Measurements from ENCODE around the gene HNRNPC.
"Not testable (repeated sequence)": the region's sequence is repeated elsewhere in the genome, so short reads cannot be mapped to it uniquely, and the experiment has no call there.

Gene HNRNPC

DNA sequence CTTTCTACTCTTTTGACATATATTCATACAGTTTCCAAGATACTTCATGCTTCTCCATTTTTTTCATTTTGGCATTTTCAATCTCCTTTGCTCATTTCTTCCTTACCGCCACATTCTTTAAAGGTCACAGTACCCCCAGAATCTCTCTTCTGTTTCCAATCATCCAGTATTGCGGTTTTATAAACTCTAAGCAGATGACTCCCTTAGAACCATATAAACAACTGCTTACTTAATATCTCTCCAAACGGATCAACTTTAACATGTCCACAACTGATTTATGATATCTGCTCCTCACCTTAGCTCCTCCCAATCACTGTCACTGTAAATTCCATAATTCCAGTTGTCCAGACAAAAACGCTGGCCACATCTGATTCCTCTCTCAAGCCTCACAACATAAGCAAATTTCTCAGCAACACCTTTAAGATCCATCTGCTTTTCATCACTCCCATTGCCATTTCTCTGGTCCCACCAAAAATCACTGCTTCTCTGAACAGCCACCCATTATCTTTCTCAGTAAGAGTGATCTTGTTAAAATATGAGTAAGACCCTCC is 49.6 kb downstream of the HNRNPC start:
- Mint-ChIP-seq H3K27ac (peak overlapping the region; percentile 87), H3K4me3 (peak overlapping the region; percentile 2), H3K36me3 (ENCODE audit: low read depth) (peaks cover 99% of the 10 kb centered on the region), H3K9me3 (no peaks in the 10 kb centered on the region), H3K27me3 (no peaks in the 10 kb centered on the region), H3K4me1 (ENCODE audit: low read depth) (peaks cover 93% of the 10 kb centered on the region)
- DNase-seq = no peak

DNA sequence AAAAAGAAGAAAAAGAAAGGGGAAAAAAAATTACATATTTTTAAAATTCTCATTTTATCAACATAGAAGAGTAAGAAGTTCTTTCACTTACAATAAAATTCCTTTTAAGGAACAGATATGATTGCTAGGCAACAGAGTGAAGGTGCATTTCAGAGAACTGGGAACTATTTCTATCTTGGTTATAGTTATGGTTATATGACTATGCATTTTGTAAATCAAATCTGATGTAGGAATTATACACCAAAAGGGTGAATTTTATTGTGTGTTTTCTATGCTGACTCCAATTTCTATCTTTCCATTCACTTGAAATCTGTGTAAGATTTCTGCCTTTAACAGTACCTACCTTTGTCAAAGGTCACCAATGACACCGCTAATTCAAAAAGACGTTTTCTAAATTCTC is 50.1 kb downstream of the HNRNPC start:
- peaks cover 99% of the 10 kb centered on the region for H3K36me3 Mint-ChIP-seq (ENCODE audit: low read depth)
- H3K27ac Mint-ChIP-seq = peak overlapping the region; percentile 87
- DNase-seq = no peak
- no peak overlapping the region for H3K4me3 Mint-ChIP-seq
- peaks cover 93% of the 10 kb centered on the region for H3K4me1 Mint-ChIP-seq (ENCODE audit: low read depth)
- no peaks in the 10 kb centered on the region for H3K9me3 Mint-ChIP-seq
- H3K27me3 Mint-ChIP-seq = no peaks in the 10 kb centered on the region

DNA sequence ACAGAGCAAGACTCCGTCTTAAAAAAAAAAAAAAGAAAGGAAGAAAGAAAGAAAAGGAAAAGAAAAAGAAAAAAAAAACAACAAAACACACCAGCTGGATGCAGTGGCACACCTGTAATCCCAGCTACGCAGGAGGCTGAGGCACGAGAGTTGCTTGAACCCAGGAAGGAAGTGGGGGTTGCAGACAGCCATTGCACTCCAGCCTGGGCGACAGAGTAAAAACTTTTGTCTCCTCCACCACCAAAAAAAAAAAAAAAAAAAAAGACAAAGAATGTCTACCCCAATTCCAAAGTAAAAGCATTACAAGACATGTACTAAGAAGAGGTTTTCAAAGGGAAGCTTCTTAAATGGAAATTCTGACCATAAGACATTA is 53.4 kb downstream of the HNRNPC start:
- peak overlapping the region; percentile 57 for H3K4me3 Mint-ChIP-seq
- peak overlapping the region; percentile 94 for H3K27ac Mint-ChIP-seq
- peaks cover 83% of the 10 kb centered on the region for H3K4me1 Mint-ChIP-seq (ENCODE audit: low read depth)
- no peaks in the 10 kb centered on the region for H3K9me3 Mint-ChIP-seq
- no peaks in the 10 kb centered on the region for H3K27me3 Mint-ChIP-seq
- peaks cover 99% of the 10 kb centered on the region for H3K36me3 Mint-ChIP-seq (ENCODE audit: low read depth)
- no peak for DNase-seq

DNA sequence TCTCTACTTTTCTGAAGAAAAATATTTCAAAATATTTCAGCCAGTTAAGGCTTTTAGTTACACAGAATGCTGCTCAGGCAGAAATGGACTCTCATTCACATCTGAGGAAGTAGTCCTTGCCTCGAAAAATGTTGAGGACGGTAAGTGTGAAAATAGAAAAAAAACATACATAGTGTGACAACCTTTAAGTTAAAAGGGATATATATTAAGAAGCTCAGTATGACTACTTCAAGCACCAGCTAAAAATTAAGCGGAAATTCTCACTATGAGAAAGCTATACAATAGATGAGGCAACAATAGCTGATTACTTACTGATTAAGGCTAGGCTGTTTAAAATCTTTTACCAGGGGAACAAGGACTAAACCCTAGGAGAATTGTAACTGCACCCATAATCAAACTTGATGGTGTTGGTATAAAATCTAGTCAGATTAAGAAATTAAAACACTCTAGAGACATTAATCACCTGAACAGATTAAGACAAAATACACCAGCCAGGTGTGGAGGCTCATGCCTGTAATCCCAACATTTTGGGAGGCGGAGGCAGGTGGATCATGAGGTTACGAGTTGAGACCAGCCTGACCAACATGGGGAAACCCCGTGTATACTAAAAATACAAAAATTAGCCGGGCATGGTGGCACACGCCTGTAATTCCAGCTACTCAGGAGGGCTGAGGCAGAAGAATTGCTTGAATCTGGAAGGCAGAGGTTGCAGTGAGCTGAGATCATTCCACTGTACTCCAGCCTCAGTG is 53.9 kb downstream of the HNRNPC start:
- H3K27ac Mint-ChIP-seq = peak overlapping the region; percentile 94

DNA sequence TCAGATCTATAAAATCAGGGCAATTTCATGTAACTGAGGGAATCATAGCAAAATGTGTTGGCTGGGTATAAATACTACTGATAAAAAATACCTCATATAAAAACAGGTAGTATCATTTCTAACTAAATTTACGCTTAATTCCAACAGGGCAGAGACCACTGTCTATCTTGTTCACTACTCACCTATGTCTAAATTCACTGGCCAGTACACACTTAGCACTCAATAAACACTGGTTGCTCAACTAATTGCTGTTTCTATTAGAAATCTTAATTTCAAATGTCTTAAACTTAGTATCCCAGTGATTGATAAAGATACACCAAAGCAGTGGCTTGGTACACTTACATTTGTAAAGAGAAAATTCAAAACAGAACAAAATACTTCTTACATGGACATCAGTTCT is 55.6 kb downstream of the HNRNPC start:
- Mint-ChIP-seq H3K4me3 (no peak overlapping the region), H3K36me3 (ENCODE audit: low read depth) (peaks cover 98% of the 10 kb centered on the region), H3K27ac (peak overlapping the region; percentile 94), H3K9me3 (no peaks in the 10 kb centered on the region), H3K4me1 (ENCODE audit: low read depth) (peaks cover 72% of the 10 kb centered on the region), H3K27me3 (no peaks in the 10 kb centered on the region)
- no peak for DNase-seq

More for the DNA sequence above, 53.9 kb downstream of the HNRNPC start:
- Mint-ChIP-seq H3K36me3 (ENCODE audit: low read depth) (peaks cover 97% of the 10 kb centered on the region), H3K9me3 (no peaks in the 10 kb centered on the region), H3K4me3 (peak overlapping the region; percentile 51), H3K4me1 (ENCODE audit: low read depth) (peaks cover 80% of the 10 kb centered on the region), H3K27me3 (no peaks in the 10 kb centered on the region)
- DNase-seq = no peak

DNA sequence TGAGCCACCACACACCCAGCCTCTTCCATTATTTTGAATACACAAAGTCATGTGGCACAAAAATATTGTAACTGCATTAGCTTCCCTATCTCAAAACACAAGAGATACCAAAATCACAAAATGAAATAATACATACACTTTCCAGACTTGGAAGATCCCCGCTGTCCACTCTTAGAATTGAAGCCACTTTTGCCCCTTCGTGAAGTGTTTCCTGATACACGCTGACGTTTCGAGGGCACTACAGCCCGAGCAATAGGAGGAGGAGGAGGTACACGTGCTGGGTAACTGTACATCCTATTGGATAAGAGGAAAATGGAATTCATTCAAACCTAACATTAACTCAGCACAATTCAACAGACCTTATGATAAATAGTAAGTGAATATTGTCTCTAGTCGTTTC is 56.4 kb downstream of the HNRNPC start:
- not testable (repeated sequence) for DNase-seq, H3K27me3 Mint-ChIP-seq, H3K9me3 Mint-ChIP-seq, H3K4me3 Mint-ChIP-seq
- peak overlapping the region; percentile 80 for H3K27ac Mint-ChIP-seq
- H3K4me1 Mint-ChIP-seq (ENCODE audit: low read depth) = peaks cover 69% of the 10 kb centered on the region
- H3K36me3 Mint-ChIP-seq (ENCODE audit: low read depth) = peaks cover 98% of the 10 kb centered on the region

DNA sequence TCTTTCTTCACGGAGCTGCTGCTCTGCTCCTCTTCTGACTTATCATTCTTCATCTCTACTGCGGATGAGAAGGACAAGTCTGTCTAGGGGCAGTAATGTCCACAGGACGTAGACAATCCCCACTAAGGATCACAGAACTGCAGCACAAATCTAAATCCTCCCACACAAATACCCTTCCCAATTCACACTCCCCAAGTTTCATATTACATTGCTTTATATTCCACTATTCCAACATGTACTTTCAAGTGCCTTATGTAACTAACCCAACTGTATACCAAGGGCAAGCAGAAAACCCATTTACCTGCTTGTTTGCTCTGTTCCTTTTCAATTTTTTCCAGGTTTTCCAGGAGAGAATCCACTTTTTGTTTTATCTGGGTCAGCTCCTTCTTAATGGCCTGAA is 57.7 kb downstream of the HNRNPC start:
- Mint-ChIP-seq H3K27ac (peak overlapping the region; percentile 80), H3K4me1 (ENCODE audit: low read depth) (peaks cover 66% of the 10 kb centered on the region), H3K27me3 (no peaks in the 10 kb centered on the region), H3K36me3 (ENCODE audit: low read depth) (peaks cover 98% of the 10 kb centered on the region), H3K4me3 (no peak overlapping the region), H3K9me3 (no peaks in the 10 kb centered on the region)
- no peak for DNase-seq

DNA sequence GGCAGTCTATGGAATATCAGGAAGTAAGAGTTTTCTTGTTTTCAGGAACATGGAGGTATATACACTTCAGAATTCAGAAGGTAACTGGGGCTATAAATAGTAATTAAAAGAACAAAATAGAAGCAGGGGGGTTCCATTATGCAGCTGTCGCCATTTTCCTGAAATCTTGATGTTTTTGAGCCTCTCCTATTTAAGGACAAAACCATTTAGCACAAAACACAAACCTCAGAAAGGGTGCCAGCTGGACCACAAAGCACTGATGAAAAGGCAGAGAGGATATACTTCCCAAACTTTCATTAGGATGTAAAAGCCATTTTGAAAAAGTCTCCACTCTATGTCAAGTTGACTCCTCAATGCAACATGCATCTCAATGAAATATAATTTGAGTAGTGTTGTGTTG is 59.2 kb downstream of the HNRNPC start:
- peaks cover 60% of the 10 kb centered on the region for H3K4me1 Mint-ChIP-seq (ENCODE audit: low read depth)
- peaks cover 98% of the 10 kb centered on the region for H3K36me3 Mint-ChIP-seq (ENCODE audit: low read depth)
- H3K27me3 Mint-ChIP-seq = no peaks in the 10 kb centered on the region
- peak overlapping the region; percentile 63 for H3K27ac Mint-ChIP-seq
- DNase-seq = no peak
- no peaks in the 10 kb centered on the region for H3K9me3 Mint-ChIP-seq
- H3K4me3 Mint-ChIP-seq = no peak overlapping the region

DNA sequence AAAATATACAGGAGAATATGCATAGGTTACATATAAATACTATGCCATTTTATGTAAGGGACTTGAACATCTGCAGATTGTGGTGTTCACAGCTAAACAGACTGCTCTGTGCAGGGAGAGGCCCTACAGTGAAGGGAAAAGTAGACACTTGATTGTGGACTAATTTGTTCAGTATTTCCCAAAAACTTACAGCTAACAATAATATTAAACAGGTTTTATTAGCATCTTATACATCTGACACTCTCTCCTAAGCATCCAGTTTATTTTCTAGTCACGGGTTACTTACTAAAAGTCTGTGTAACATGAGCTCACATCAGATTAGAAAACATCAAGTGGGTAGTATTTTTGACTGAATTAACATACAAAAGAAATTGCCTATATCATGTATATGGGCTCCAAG is 60.1 kb downstream of the HNRNPC start:
- Mint-ChIP-seq H3K9me3 (no peaks in the 10 kb centered on the region), H3K27ac (peak overlapping the region; percentile 63), H3K4me1 (ENCODE audit: low read depth) (peaks cover 53% of the 10 kb centered on the region), H3K4me3 (no peak overlapping the region), H3K27me3 (no peaks in the 10 kb centered on the region), H3K36me3 (ENCODE audit: low read depth) (peaks cover 98% of the 10 kb centered on the region)
- DNase-seq = no peak

DNA sequence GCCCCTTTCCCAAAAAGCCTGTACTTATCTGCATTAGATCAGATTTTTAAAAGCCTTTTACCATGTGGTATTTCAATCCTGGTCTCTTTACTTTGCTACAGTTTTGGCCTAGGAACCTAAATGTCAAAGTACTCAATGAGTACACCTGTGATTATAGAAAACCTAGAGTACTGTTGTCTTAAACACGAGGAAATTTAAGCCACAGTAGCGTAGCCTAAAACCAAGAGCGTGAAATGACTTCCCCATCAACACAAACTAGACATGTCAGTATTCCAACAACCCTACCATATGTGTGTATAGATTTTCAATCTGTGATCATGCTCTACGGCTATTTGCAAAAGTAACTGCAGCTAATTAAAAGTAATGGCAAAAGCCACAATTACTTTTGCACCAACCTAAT is 60.7 kb downstream of the HNRNPC start:
- Mint-ChIP-seq H3K4me1 (ENCODE audit: low read depth) (peaks cover 52% of the 10 kb centered on the region), H3K27me3 (no peaks in the 10 kb centered on the region), H3K4me3 (no peak overlapping the region), H3K27ac (peak overlapping the region; percentile 10), H3K36me3 (ENCODE audit: low read depth) (peaks cover 98% of the 10 kb centered on the region), H3K9me3 (no peaks in the 10 kb centered on the region)
- DNase-seq = no peak

DNA sequence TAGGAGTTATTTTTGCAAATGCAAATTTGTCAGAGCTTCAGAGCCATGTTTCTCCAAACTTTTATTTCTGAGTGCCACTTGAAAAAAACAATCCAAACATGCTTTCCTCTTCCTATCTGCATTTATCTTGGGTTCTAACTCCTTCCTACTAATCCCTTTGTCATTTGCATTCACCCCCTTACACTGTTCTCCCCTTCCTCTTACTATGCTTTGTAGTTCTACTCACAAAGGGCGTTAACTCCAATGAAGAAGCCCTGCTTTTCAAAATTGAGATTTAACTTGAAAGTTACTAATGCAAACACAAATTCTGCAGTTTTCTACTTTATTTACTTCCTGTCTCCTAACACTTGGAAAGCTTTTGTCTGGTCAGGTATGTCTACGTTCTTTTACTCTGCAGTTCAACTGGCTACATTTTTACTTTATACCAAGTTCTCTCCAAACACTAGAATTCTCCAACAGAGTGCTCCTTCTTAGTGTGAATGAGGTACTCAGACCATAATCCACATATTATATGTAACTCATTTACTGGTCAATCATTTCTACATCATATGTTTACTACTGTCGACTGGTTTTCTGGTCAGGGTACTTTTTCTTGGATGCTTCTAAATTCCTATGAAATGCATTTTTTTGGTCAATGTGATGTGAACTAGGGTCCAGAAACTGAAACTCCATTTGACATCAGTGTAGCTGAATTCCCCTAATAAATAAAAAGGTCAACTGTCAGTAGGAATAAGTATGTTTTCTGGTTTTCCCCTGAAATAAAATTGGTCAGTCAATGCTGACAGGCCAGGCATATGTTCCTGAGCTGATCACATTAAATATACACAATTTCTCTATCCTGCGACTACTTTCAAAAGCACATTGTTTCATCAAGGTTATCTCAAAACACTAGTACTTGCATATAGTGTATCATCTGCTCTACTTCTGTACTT is 62.2 kb downstream of the HNRNPC start:
- Mint-ChIP-seq H3K4me1 (ENCODE audit: low read depth) (peaks cover 43% of the 10 kb centered on the region), H3K27ac (peak overlapping the region; percentile 78), H3K9me3 (no peaks in the 10 kb centered on the region), H3K4me3 (no peak overlapping the region), H3K27me3 (no peaks in the 10 kb centered on the region), H3K36me3 (ENCODE audit: low read depth) (peaks cover 92% of the 10 kb centered on the region)
- DNase-seq = no peak

DNA sequence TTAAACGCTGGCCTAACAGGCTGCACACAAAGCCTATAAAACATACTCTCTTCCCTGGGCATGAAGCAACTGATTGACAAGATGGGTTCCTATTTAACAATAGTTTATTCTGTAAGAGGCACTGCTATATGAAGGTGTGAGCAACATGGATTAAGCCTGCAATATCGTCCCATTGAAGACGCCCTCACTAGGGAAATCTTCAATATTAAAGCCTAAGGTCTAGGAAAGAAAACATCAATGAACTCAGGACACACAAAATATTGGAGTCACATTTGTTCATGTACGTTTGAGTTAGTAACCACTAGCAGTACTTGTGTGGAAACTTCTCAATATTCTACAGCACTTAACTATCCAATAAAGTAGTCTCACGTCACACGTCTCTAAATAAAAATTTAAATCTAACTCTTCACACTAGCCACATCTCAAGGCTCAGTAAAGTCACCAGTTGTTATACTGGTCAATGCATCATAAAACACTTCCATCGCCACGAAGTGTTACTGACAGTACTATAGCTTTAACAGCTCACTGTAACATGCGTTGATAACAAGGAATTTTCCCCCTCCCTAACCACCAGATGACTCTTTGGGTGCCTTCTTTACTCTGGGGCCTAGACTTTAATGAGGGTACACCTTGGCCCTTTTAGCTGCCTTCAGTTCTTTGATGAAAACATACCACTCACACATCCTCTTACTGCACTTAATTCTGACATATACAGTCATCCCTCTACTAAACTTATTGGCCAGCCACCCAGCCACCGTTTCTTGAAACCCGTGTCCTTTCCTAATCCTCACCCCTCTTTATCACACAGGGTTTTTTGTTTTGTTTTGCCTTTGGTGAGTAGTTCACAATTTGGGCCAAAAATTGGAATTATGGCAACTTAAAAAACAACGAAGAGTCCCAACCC is 63.3 kb downstream of the HNRNPC start:
- Mint-ChIP-seq H3K27ac (peak overlapping the region; percentile 78), H3K4me1 (ENCODE audit: low read depth) (peaks cover 37% of the 10 kb centered on the region), H3K36me3 (ENCODE audit: low read depth) (peaks cover 85% of the 10 kb centered on the region), H3K9me3 (no peaks in the 10 kb centered on the region), H3K27me3 (no peaks in the 10 kb centered on the region), H3K4me3 (no peak overlapping the region)
- no peak for DNase-seq

DNA sequence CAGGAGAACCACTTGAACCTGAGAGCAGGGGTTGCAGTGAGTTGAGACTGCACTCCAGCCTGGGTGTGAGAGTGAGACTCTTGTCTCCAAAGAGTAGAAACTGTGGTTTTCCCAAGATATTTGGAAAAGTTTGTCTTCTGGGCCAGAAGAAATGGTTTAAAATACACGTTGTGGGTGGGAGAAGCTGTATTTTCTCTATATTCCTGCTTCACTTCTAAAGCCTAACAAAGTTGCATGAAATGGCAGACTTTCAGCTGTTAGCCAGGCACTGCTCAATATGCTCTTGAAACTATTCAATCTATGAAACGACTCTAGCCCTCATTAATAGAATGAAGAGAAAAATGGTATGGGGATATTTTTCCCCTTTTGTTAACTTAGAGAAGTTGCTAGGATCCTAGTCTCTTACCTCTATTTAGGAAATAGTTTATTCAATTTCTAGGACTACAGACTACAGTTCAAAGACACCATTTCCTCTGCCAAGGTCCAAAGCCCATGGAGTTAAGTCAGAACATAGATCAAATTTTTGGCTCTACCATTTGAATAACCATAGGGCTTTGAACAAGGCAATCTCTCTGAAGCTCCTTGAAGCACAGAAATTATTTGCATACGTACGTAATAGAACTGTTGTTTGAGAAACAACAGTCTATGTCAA is 64.1 kb downstream of the HNRNPC start:
- Mint-ChIP-seq H3K9me3 (no peaks in the 10 kb centered on the region), H3K4me3 (no peak overlapping the region), H3K27ac (peak overlapping the region; percentile 48), H3K27me3 (no peaks in the 10 kb centered on the region), H3K4me1 (ENCODE audit: low read depth) (peaks cover 39% of the 10 kb centered on the region), H3K36me3 (ENCODE audit: low read depth) (peaks cover 79% of the 10 kb centered on the region)
- DNase-seq = no peak

All from activated T-cell treated with anti-CD3 and anti-CD28 coated beads, Interleukin-2, amount 50 U/mL, for 24 hours (primary cell).